Measurements from ENCODE around the gene KCNA10. TPM values are rescaled to one million over a fixed set of nuclear protein-coding genes. Genes with fewer than 3 reads are reported as not detected.

The KCNA10 gene
- total and polyA plus RNA-seq, 2 donors (not counting 3 experiments of a cell fraction or from before 2014, with no cell fraction given) = not detected

DNA sequence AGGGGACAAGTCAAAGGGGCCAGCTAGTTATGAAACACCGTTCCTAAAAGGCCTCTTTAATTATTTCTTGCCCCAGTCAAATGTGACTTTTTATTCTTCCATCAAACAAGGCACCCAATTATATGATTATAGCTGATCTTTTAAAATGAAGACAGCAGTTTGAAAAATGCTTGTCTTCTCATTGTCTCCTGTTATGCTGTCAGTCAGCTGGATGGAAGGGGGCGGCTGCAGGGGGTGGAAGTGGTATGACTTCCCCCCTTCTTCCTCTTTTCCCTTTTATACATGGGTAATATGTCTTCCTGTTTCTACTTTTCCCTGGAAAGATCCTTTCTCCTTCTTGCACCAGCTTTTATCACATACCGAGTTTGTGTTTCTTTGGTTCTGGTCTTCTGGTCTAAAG, 25.8 kb upstream of the KCNA10 start:
- H3K36me3 ChIP-seq (ENCODE audit: control insufficient read depth in 2 of 2, extremely low read depth in 1 of 2, insufficient read depth in 2 of 2, low read length in 2 of 2) = no peaks in the 10 kb centered on the region
- H4K20me1 ChIP-seq (replicated peaks; ENCODE audit: control insufficient read depth, extremely low read depth, insufficient read depth, low read length) = no peaks in the 10 kb centered on the region
- H3K9ac ChIP-seq (replicated peaks; ENCODE audit: extremely low read depth, insufficient read depth, low read length) = no peak overlapping the region
- DNase-seq (ENCODE audit: low read depth, low spot score) (no peak), FAIRE-seq (no peak)
- H3K9me1 ChIP-seq (replicated peaks; ENCODE audit: control insufficient read depth, extremely low read depth, insufficient read depth, low read length) = no peaks in the 10 kb centered on the region
- ChIA-PET POLR2A (no interaction called here), CTCF (interaction anchor here (1.1 to 1.6 kb wide), 3 partner anchors 11 to 74 kb away, joined by 3 to 7 read pairs (median 4); no protein-coding TSS in a partner anchor)
- no peaks in the 10 kb centered on the region for H3K79me2 ChIP-seq (ENCODE audit: control insufficient read depth, insufficient read depth, low read length)
- no peak overlapping the region for H3K4me2 ChIP-seq (ENCODE audit: insufficient read depth, low read length)
- TF ChIP-seq MYC (IDR thresholded peaks at IDR 0.05; ENCODE audit: low read depth, low read length) (no peak), EZH2 (IDR thresholded peaks at IDR 0.05; ENCODE audit: borderline replicate concordance, low read depth, low read length, severe bottlenecking) (no peak), JUN (IDR thresholded peaks at IDR 0.05; ENCODE audit: borderline replicate concordance, insufficient read depth, insufficient read length, low read depth) (no peak), POLR2AphosphoS5 (IDR thresholded peaks at IDR 0.05; ENCODE audit: insufficient read depth, low read depth, low read length) (no peak), FOS (IDR thresholded peaks at IDR 0.05; ENCODE audit: borderline replicate concordance, insufficient read depth, low read length) (no peak), POLR2A (IDR thresholded peaks at IDR 0.05; ENCODE audit: low read depth, low read length) (no peak), GATA2 (IDR thresholded peaks at IDR 0.05; ENCODE audit: insufficient read depth, insufficient read length, low read depth, low read length) (no peak)
- TF ChIP-seq, protein P1, sequence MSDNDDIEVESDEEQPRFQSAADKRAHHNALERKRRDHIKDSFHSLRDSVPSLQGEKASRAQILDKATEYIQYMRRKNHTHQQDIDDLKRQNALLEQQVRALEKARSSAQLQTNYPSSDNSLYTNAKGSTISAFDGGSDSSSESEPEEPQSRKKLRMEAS (IDR thresholded peaks at IDR 0.05; ENCODE audit: insufficient read depth, insufficient read length) = no peak
- TF ChIP-seq, protein P2, sequence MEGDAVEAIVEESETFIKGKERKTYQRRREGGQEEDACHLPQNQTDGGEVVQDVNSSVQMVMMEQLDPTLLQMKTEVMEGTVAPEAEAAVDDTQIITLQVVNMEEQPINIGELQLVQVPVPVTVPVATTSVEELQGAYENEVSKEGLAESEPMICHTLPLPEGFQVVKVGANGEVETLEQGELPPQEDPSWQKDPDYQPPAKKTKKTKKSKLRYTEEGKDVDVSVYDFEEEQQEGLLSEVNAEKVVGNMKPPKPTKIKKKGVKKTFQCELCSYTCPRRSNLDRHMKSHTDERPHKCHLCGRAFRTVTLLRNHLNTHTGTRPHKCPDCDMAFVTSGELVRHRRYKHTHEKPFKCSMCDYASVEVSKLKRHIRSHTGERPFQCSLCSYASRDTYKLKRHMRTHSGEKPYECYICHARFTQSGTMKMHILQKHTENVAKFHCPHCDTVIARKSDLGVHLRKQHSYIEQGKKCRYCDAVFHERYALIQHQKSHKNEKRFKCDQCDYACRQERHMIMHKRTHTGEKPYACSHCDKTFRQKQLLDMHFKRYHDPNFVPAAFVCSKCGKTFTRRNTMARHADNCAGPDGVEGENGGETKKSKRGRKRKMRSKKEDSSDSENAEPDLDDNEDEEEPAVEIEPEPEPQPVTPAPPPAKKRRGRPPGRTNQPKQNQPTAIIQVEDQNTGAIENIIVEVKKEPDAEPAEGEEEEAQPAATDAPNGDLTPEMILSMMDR (IDR thresholded peaks at IDR 0.05; ENCODE audit: extremely low read depth in 1 of 2, insufficient read depth in 1 of 2, low read depth in 1 of 2, low read length in 2 of 2) = no peak
- H3K4me3 ChIP-seq (replicated peaks in 1 of 3; ENCODE audit: insufficient read depth in 1 of 3, low read depth in 1 of 3, low read length in 3 of 3) = no peak overlapping the region
- intact Hi-C loops (cut with micrococcal nuclease) = no loop called here
- H2AFZ ChIP-seq (ENCODE audit: low read depth, low read length) = no peak overlapping the region
- peaks cover 3% of the 10 kb centered on the region in 2 experiments for H3K27me3 ChIP-seq (ENCODE audit: control insufficient read depth in 2 of 2, insufficient read depth in 2 of 2, low read length in 2 of 2)
- H3K27ac ChIP-seq (ENCODE audit: insufficient read depth, low read depth, low read length) = no peak overlapping the region
- H3K9me3 ChIP-seq (replicated peaks; ENCODE audit: control insufficient read depth, insufficient read depth, low read length) = no peaks in the 10 kb centered on the region
- no TSS peak for BruUV-seq (replicated peaks)
- dilution Hi-C loops (cut with MboI; ENCODE audit: extremely low pct_ligation_motif_present, low sequenced_read_pairs) = no loop called here
- H3K4me1 ChIP-seq (ENCODE audit: control insufficient read depth, extremely low read depth, insufficient read depth, low read length) = no peaks in the 10 kb centered on the region
